IMR-90 (cell line): ENCODE data around the gene CLASP1. TPM values are rescaled to one million over a fixed set of nuclear protein-coding genes. Genes with fewer than 3 reads are reported as not detected.

Experiments used
- ATAC-seq: fragments of 200-7000 bp; cut with Tn5 transposase; 2 replicates; pipeline ENCODE4 v1.9.1; 2020; ENCODE audit warnings: low read depth, mild to moderate bottlenecking, moderate library complexity
- BruUV-seq: library from RNA; stranded (reverse); fragments of 400-500 nt; replicated peaks from 2 replicates; lab custom pipeline; 2021; lab: Mats Ljungman, UMichigan
- CTCF ChIA-PET: fragments of 300-600 bp; formaldehyde crosslinking; extraction: SDS; loops from one replicate; lab custom pipeline; 2021; ENCODE audit warnings: antibody characterized with exemption; lab: Yijun Ruan, JAX
- POLR2A ChIA-PET: fragments of 300-600 bp; sonication (Branson Sonifier 250); formaldehyde crosslinking; loops from one replicate; lab custom pipeline; 2022; ENCODE audit warnings: antibody characterized with exemption; ENCODE audit not compliant: unreplicated experiment; lab: Charles Lee
- DNase-seq: peaks from one replicate; pipeline ENCODE4 v3.0.0; 2013
- H2AFZ ChIP-seq: replicated peaks from 2 replicates; pipeline ENCODE3; 2013; ENCODE audit warnings: low read length, mild to moderate bottlenecking; ENCODE audit not compliant: poor library complexity
- H2AK5ac ChIP-seq: 2 replicates; pipeline ENCODE4 v1.6.1; 2013; ENCODE audit warnings: low read depth, low read length, inconsistent platforms
- H2AK9ac ChIP-seq: replicated peaks from 2 replicates; pipeline ENCODE3; 2013; ENCODE audit warnings: mild to moderate bottlenecking, low read depth, low read length, moderate library complexity; ENCODE audit not compliant: poor library complexity
- H2BK120ac ChIP-seq: 2 replicates; pipeline ENCODE4 v1.6.1; 2013; ENCODE audit warnings: low read depth, low read length, inconsistent platforms
- H2BK15ac ChIP-seq: 3 replicates; pipeline ENCODE4 v1.6.1; 2013; ENCODE audit warnings: low read depth, low read length, inconsistent platforms
- H2BK20ac ChIP-seq: 2 replicates; pipeline ENCODE4 v1.6.1; 2013; ENCODE audit warnings: low read depth, mild to moderate bottlenecking, inconsistent platforms, low read length, moderate library complexity
- H2BK5ac ChIP-seq: 2 replicates; pipeline ENCODE4 v1.6.1; 2013; ENCODE audit warnings: mild to moderate bottlenecking, low read depth, low read length, inconsistent platforms; ENCODE audit not compliant: poor library complexity, severe bottlenecking
- H3K14ac ChIP-seq: replicated peaks from 2 replicates; pipeline ENCODE4 v1.6.1; 2013; ENCODE audit warnings: low read depth, low read length, inconsistent platforms
- H3K18ac ChIP-seq: 2 replicates; pipeline ENCODE4 v1.6.1; 2013; ENCODE audit warnings: low read depth, low read length, control low read depth
- H3K23ac ChIP-seq: 2 replicates; pipeline ENCODE4 v1.6.1; 2013; ENCODE audit warnings: low read depth, low read length, inconsistent platforms
- H3K27ac ChIP-seq: 2 replicates; pipeline ENCODE4 v1.5.1; 2013; ENCODE audit warnings: mild to moderate bottlenecking, control low read depth, low read length; ENCODE audit not compliant: insufficient read depth
- H3K27me3 ChIP-seq: 2 replicates; pipeline ENCODE4 v1.6.1; 2013; ENCODE audit warnings: low read length; ENCODE audit not compliant: control insufficient read depth, insufficient read depth
- H3K36me3 ChIP-seq: 2 replicates; pipeline ENCODE4 v1.6.1; 2013; ENCODE audit warnings: low read length, mixed read lengths; ENCODE audit not compliant: control insufficient read depth, insufficient read depth
- H3K4ac ChIP-seq: 2 replicates; pipeline ENCODE4 v1.6.1; 2013; ENCODE audit warnings: low read depth, low read length, inconsistent platforms
- H3K4me1 ChIP-seq: 2 replicates; pipeline ENCODE4 v1.6.1; 2013; ENCODE audit warnings: low read length, mixed read lengths; ENCODE audit not compliant: control insufficient read depth, insufficient read depth
- H3K4me2 ChIP-seq: 2 replicates; pipeline ENCODE4 v1.6.1; 2013; ENCODE audit warnings: low read depth, mild to moderate bottlenecking, control low read depth, low read length, moderate library complexity
- H3K4me3 ChIP-seq: 2 replicates; pipeline ENCODE4 v1.5.1; 2013; ENCODE audit warnings: low read depth, mild to moderate bottlenecking, control low read depth, low read length, moderate library complexity; ENCODE audit not compliant: insufficient read depth
- H3K56ac ChIP-seq: 2 replicates; pipeline ENCODE4 v1.6.1; 2013; ENCODE audit warnings: low read length, inconsistent platforms; ENCODE audit not compliant: insufficient read depth; ENCODE audit errors: extremely low read depth
- H3K79me1 ChIP-seq, 2 experiments: 2 replicates each; pipeline ENCODE4 v1.6.1; 2013; ENCODE audit warnings: low read length in 2 of 2, inconsistent platforms in 1 of 2, low read depth in 1 of 2
- H3K9ac ChIP-seq: 2 replicates; pipeline ENCODE4 v1.6.1; 2013; ENCODE audit warnings: low read depth, low read length, control low read depth
- H3K9me1 ChIP-seq: 2 replicates; pipeline ENCODE4 v1.6.1; 2013; ENCODE audit warnings: low read length, inconsistent platforms; ENCODE audit not compliant: insufficient read depth
- H3K9me3 ChIP-seq: 2 replicates; pipeline ENCODE4 v1.6.1; 2013; ENCODE audit warnings: low read length; ENCODE audit not compliant: control insufficient read depth, insufficient read depth
- H4K20me1 ChIP-seq: 2 replicates; pipeline ENCODE4 v1.6.1; 2013; ENCODE audit warnings: low read length, inconsistent platforms; ENCODE audit not compliant: insufficient read depth
- H4K5ac ChIP-seq: 2 replicates; pipeline ENCODE4 v1.6.1; 2013; ENCODE audit warnings: mild to moderate bottlenecking, low read depth, low read length, control low read depth
- H4K8ac ChIP-seq, 2 experiments: 2 replicates each; pipeline ENCODE4 v1.6.1; 2013; ENCODE audit warnings: low read depth in 2 of 2, low read length in 2 of 2, control low read depth in 1 of 2, inconsistent platforms in 1 of 2
- H4K91ac ChIP-seq: 2 replicates; pipeline ENCODE4 v1.6.1; 2013; ENCODE audit warnings: low read depth, low read length, inconsistent platforms; ENCODE audit not compliant: insufficient read depth
- BHLHE40 ChIP-seq: fragments of 150-350 bp; IDR thresholded peaks from 2 replicates; pipeline ENCODE4 v1.6.1; 2016; ENCODE audit warnings: mild to moderate bottlenecking, low read depth, low read length
- CEBPB ChIP-seq: IDR thresholded peaks from 2 replicates; pipeline ENCODE4 v1.6.1; 2012; ENCODE audit warnings: low read depth, low read length, improper control_type of control experiment
- CHD1 ChIP-seq: IDR thresholded peaks from 2 replicates; pipeline ENCODE4 v1.6.1; 2012; ENCODE audit warnings: low read depth, low read length, improper control_type of control experiment
- CTCF ChIP-seq: conservative IDR thresholded peaks from 2 replicates; pipeline ENCODE4 v1.5.1; 2012; ENCODE audit warnings: mild to moderate bottlenecking, low read depth, low read length, improper control_type of control experiment
- ELK1 ChIP-seq: fragments of 150-350 bp; IDR thresholded peaks from 2 replicates; pipeline ENCODE4 v1.6.1; 2016; ENCODE audit warnings: low read depth, mild to moderate bottlenecking, low read length, moderate library complexity, borderline replicate concordance
- FOS ChIP-seq: fragments of 150-350 bp; IDR thresholded peaks from 2 replicates; pipeline ENCODE4 v1.6.1; 2016; ENCODE audit warnings: low read depth, low read length
- MAFK ChIP-seq: IDR thresholded peaks from 2 replicates; pipeline ENCODE4 v1.6.1; 2012; ENCODE audit warnings: low read depth, low read length, improper control_type of control experiment
- MAZ ChIP-seq: IDR thresholded peaks from 2 replicates; pipeline ENCODE4 v1.6.1; 2012; ENCODE audit warnings: low read depth, mild to moderate bottlenecking, low read length, improper control_type of control experiment, moderate library complexity, borderline replicate concordance
- MXI1 ChIP-seq: IDR thresholded peaks from 2 replicates; pipeline ENCODE4 v1.6.1; 2012; ENCODE audit warnings: low read depth, mild to moderate bottlenecking, low read length, moderate library complexity, borderline replicate concordance
- NFE2L2 ChIP-seq: fragments of 150-350 bp; IDR thresholded peaks from 2 replicates; pipeline ENCODE4 v1.6.1; 2016; ENCODE audit warnings: low read depth, mild to moderate bottlenecking, low read length
- POLR2A ChIP-seq: IDR thresholded peaks from 2 replicates; pipeline ENCODE4 v1.6.1; 2012; ENCODE audit warnings: mild to moderate bottlenecking, low read depth, low read length
- RAD21 ChIP-seq: IDR thresholded peaks from 2 replicates; pipeline ENCODE4 v1.6.1; 2012; ENCODE audit warnings: low read length, improper control_type of control experiment
- RCOR1 ChIP-seq: IDR thresholded peaks from 2 replicates; pipeline ENCODE4 v1.6.1; 2012; ENCODE audit warnings: mild to moderate bottlenecking, low read length, improper control_type of control experiment; ENCODE audit not compliant: insufficient replicate concordance
- RFX5 ChIP-seq: IDR thresholded peaks from 2 replicates; pipeline ENCODE4 v1.8.0; 2012; ENCODE audit warnings: low read depth, mild to moderate bottlenecking, low read length, moderate library complexity
- SMC3 ChIP-seq: fragments of 150-350 bp; IDR thresholded peaks from 2 replicates; pipeline ENCODE4 v1.6.1; 2016; ENCODE audit warnings: low read depth, mild to moderate bottlenecking, antibody characterized with exemption, low read length, moderate library complexity
- USF2 ChIP-seq: fragments of 150-350 bp; IDR thresholded peaks from 2 replicates; pipeline ENCODE4 v1.6.1; 2017; ENCODE audit warnings: mild to moderate bottlenecking, antibody characterized with exemption, low read length, low read depth
- dilution Hi-C: fragments of 300-500 bp; cut with HindIII; formaldehyde crosslinking; loops from one replicate; pipeline ENCODE4 v1.14.3; 2018; ENCODE audit warnings: low sequenced_read_pairs; ENCODE audit not compliant: unreplicated experiment
- in situ Hi-C: fragments of 300-500 bp; cut with MboI; formaldehyde crosslinking; loops from 3 replicates; pipeline ENCODE4 v1.14.3; 2019; ENCODE audit warnings: low sequenced_read_pairs, inconsistent platforms, mixed read lengths
- intact Hi-C: fragments of 100-400 bp; cut with micrococcal nuclease; formaldehyde crosslinking; loops from 2 replicates; pipeline ENCODE4 v1.10.0; 2022
- polyA plus RNA-seq, 3 experiments: library from polyadenylated mRNA; depleted of rRNA; stranded (reverse); fragments of >200 nt; gene quantifications; 2 replicates each; pipeline ENCODE4 v1.2.3, GENCODE V29; 2012; ENCODE audit warnings: low replicate concordance in 1 of 3
- total RNA-seq: library from RNA; depleted of rRNA; stranded (reverse); fragments of >200 nt; gene quantifications from 2 replicates; pipeline ENCODE4 v1.2.3, GENCODE V29; 2012

CLASP1 gene
- total and polyA plus RNA-seq, 2 of the 4 experiments (the other 2 are of a cell fraction), result 12.3 to 33.7 TPM

GRCh38 chr2:121534007-121534406 is 115.3 kb downstream of the CLASP1 start:
- Histone ChIP-seq H3K79me1 (peaks cover 10 to 44% of the 10 kb centered on the region in 2 experiments), H2BK120ac (no peak overlapping the region), H3K36me3 (no peaks in the 10 kb centered on the region), H3K27ac (no peak overlapping the region), H3K18ac (no peak overlapping the region), H3K9me3 (no peaks in the 10 kb centered on the region), H2AK9ac (no peak overlapping the region), H3K9me1 (peaks cover 7% of the 10 kb centered on the region), H3K56ac (no peak overlapping the region), H2BK20ac (no peak overlapping the region), H3K9ac (no peak overlapping the region), H2AK5ac (no peak overlapping the region), H3K4me3 (no peak overlapping the region), H3K4me1 (peaks cover 6% of the 10 kb centered on the region), H3K4me2 (no peak overlapping the region), H4K5ac (no peak overlapping the region), H2AFZ (no peak overlapping the region), H2BK15ac (no peak overlapping the region), H4K20me1 (peaks cover 23% of the 10 kb centered on the region), H3K23ac (no peak overlapping the region), H2BK5ac (no peak overlapping the region), H3K4ac (no peak overlapping the region), H3K14ac (no peak overlapping the region), H4K91ac (no peak overlapping the region), H4K8ac (no peak overlapping the region), H3K27me3 (no peaks in the 10 kb centered on the region)
- no peak for DNase-seq
- ATAC-seq, result no peak
- POLR2A ChIA-PET, result no interaction called here
- CTCF ChIA-PET, result no interaction called here
- TF ChIP-seq USF2 (no peak), BHLHE40 (no peak), FOS (no peak), RAD21 (no peak), MAZ (no peak), RCOR1 (no peak), MXI1 (no peak), POLR2A (no peak), RFX5 (no peak), CTCF (no peak), NFE2L2 (no peak), CHD1 (no peak), CEBPB (no peak), SMC3 (no peak), ELK1 (no peak), MAFK (no peak)
- dilution Hi-C loops (no loop called here), intact Hi-C loops (loop anchor here (5.0 kb wide), 1 partner anchor 63 kb away; no protein-coding TSS in a partner anchor), in situ Hi-C loops (loop anchor here (10.0 to 25.0 kb wide), 2 partner anchors 191 to 447 kb away; no protein-coding TSS in a partner anchor)
- BruUV-seq, result no TSS peak
